HEK293T (cell line): ENCODE results near the gene CAVIN3.
A peak's percentile ranks its signal among the peaks of the same experiment; 100 is the strongest.

Source experiments
- CTCF ChIA-PET: fragments of 350-600 bp; formaldehyde crosslinking; extraction: SDS; loops from one replicate; lab custom pipeline; 2021; ENCODE audit warnings: antibody characterized with exemption, inconsistent platforms; lab: Yijun Ruan, JAX
- POLR2A ChIA-PET: fragments of 350-600 bp; formaldehyde crosslinking; extraction: SDS; loops from one replicate; lab custom pipeline; 2020; ENCODE audit warnings: antibody characterized with exemption, inconsistent platforms; lab: Yijun Ruan, JAX
- DNase-seq: peaks from one replicate; pipeline ENCODE4 v3.0.0; 2012; ENCODE audit warnings: mixed read lengths; ENCODE audit errors: extremely low spot score
- ARNT ChIP-seq: fragments of 450-650 bp; IDR thresholded peaks from 2 replicates; pipeline ENCODE4 v1.6.1; 2017; ENCODE audit warnings: mild to moderate bottlenecking
- BHLHE40 ChIP-seq: fragments of 450-650 bp; IDR thresholded peaks from 2 replicates; pipeline ENCODE4 v1.6.1; 2016; ENCODE audit warnings: mild to moderate bottlenecking, moderate library complexity, borderline replicate concordance
- CTBP1 ChIP-seq: fragments of 450-650 bp; IDR thresholded peaks from 2 replicates; pipeline ENCODE4 v1.6.1; 2016; ENCODE audit warnings: borderline replicate concordance
- ELF4 ChIP-seq: fragments of 450-650 bp; IDR thresholded peaks from 2 replicates; pipeline ENCODE4 v1.6.1; 2017; ENCODE audit warnings: antibody characterized with exemption
- FOXA1 ChIP-seq: fragments of 450-650 bp; IDR thresholded peaks from 2 replicates; pipeline ENCODE4 v1.6.1; 2016; ENCODE audit warnings: mild to moderate bottlenecking
- FOXK2 ChIP-seq: fragments of 450-650 bp; IDR thresholded peaks from 2 replicates; pipeline ENCODE4 v1.6.1; 2016; ENCODE audit warnings: mild to moderate bottlenecking
- FOXM1 ChIP-seq: fragments of 450-650 bp; IDR thresholded peaks from 2 replicates; pipeline ENCODE4 v1.6.1; 2017; ENCODE audit warnings: mild to moderate bottlenecking, borderline replicate concordance
- HDGF ChIP-seq: fragments of 450-650 bp; IDR thresholded peaks from 2 replicates; pipeline ENCODE4 v1.6.1; 2017; ENCODE audit warnings: antibody characterized with exemption, borderline replicate concordance
- L3MBTL2 ChIP-seq: fragments of 450-650 bp; conservative IDR thresholded peaks from 2 replicates; pipeline ENCODE4 v1.6.1; 2016; ENCODE audit warnings: mild to moderate bottlenecking
- LEF1 ChIP-seq: fragments of 450-650 bp; IDR thresholded peaks from 2 replicates; pipeline ENCODE4 v1.6.1; 2017; ENCODE audit warnings: mild to moderate bottlenecking, borderline replicate concordance
- NFRKB ChIP-seq: fragments of 450-650 bp; IDR thresholded peaks from 2 replicates; pipeline ENCODE4 v1.6.1; 2016; ENCODE audit warnings: mild to moderate bottlenecking, moderate library complexity
- SP1 ChIP-seq: fragments of 450-650 bp; IDR thresholded peaks from 2 replicates; pipeline ENCODE4 v1.6.1; 2017
- SUZ12 ChIP-seq: fragments of 450-650 bp; IDR thresholded peaks from 2 replicates; pipeline ENCODE4 v1.6.1; 2016; ENCODE audit warnings: mild to moderate bottlenecking
- TARDBP ChIP-seq: fragments of 450-650 bp; IDR thresholded peaks from 2 replicates; pipeline ENCODE4 v1.6.1; 2016
- ZNF384 ChIP-seq: fragments of 450-650 bp; IDR thresholded peaks from 2 replicates; pipeline ENCODE4 v1.6.1; 2016
- TF ChIP-seq, protein P1 (sequence below): fragments of 450-650 bp; IDR thresholded peaks from 2 replicates; pipeline ENCODE4 v1.6.1; 2016

CAVIN3 gene

DNA sequence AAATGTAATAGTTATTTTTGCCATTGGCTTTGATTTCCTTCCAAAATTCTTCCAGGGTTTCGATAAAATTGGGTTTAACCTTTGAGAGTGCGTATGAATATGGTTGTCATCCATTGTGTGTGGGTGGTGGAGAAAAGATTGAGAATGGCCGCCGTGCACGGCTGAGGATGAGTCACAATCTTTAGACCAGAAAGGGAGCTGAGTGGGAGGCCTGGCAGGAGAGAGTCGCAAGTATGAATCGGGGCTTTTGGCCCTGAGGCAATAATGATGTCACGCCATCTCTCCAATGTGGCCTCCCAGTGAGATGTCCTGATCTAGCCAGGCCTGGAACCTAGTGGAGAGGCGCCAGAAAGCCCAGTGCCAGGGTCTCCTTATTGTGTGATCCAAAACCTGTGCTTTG, 36.9 kb upstream of the CAVIN3 start:
- POLR2A ChIA-PET = no interaction called here
- DNase-seq = no peak
- TF ChIP-seq FOXK2 (no peak), CTBP1 (no peak), L3MBTL2 (no peak), LEF1 (no peak), TARDBP (no peak), SP1 (no peak), FOXA1 (no peak)
- TF ChIP-seq, protein P1, sequence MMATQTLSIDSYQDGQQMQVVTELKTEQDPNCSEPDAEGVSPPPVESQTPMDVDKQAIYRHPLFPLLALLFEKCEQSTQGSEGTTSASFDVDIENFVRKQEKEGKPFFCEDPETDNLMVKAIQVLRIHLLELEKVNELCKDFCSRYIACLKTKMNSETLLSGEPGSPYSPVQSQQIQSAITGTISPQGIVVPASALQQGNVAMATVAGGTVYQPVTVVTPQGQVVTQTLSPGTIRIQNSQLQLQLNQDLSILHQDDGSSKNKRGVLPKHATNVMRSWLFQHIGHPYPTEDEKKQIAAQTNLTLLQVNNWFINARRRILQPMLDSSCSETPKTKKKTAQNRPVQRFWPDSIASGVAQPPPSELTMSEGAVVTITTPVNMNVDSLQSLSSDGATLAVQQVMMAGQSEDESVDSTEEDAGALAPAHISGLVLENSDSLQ = no peak
- CTCF ChIA-PET = interaction anchor here (0.6 to 0.7 kb wide), 2 partner anchors 20 to 800 kb away, joined by 3 to 5 read pairs; no protein-coding TSS in a partner anchor

GRCh38 chr11:6356503-6357055, 36.3 kb upstream of the CAVIN3 start:
- no peak for TF ChIP-seq ZNF384
- POLR2A ChIA-PET = no interaction called here
- CTCF ChIA-PET = interaction anchor here (0.6 to 0.7 kb wide), 2 partner anchors 70 to 800 kb away, joined by 3 to 12 read pairs; no protein-coding TSS in a partner anchor
- no peak for DNase-seq

GRCh38 chr11:6354651-6355485, 34.6 kb upstream of the CAVIN3 start:
- POLR2A ChIA-PET = interaction anchor here (0.7 kb wide), 1 partner anchor 1052 kb away, joined by 3 read pairs; no protein-coding TSS in a partner anchor
- CTCF ChIA-PET = interaction anchor here (0.5 to 2.0 kb wide), 5 partner anchors 8 to 329 kb away, joined by 4 to 22 read pairs (median 6); no protein-coding TSS in a partner anchor
- DNase-seq = no peak
- TF ChIP-seq ZNF384 = no peak
- no peak for TF ChIP-seq ELF4
- no peak for TF ChIP-seq LEF1
- TF ChIP-seq, protein P1 = no peak
- TF ChIP-seq L3MBTL2 = no peak
- TF ChIP-seq SP1 = no peak
- no peak for TF ChIP-seq HDGF
- TF ChIP-seq SUZ12 = no peak
- no peak for TF ChIP-seq FOXK2
- TF ChIP-seq FOXA1 = no peak
- no peak for TF ChIP-seq TARDBP
- TF ChIP-seq BHLHE40 = no peak
- no peak for TF ChIP-seq NFRKB
- TF ChIP-seq ARNT = no peak
- TF ChIP-seq CTBP1 = no peak
- no peak for TF ChIP-seq FOXM1

DNA sequence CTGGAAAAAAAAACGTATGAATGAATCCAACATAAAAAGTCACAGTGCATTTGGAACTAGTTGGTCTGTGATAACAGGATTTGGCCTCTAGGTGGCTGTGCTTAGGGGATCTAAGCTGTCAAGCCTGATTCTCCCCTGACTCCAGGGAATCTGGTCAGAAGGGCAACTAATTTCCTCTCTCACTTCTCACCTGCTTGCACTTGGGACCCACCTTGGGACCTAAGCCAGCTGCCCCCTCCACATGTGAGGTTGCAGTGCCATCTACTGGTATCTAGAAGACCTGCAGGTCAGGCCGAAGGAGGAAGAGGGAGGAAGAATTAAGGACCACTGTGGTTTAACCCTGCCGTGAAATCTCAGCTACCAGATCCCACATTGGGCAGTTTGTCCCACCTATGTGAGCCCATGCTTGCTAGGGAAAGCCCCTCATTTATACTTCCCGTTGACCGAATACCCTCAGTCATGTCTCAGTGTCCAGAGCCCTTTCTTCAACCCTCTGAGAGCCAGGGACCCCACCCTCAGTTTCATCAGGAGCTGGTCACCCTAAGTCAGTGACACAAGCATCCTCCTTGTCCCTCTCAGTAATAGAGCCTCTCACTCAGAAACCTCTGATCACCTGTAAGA, 33.2 kb upstream of the CAVIN3 start:
- peak; percentile 68 for DNase-seq
- ChIA-PET POLR2A (no interaction called here), CTCF (interaction anchor here (0.7 to 2.0 kb wide), 12 partner anchors 8 to 331 kb away, joined by 3 to 22 read pairs (median 4); no protein-coding TSS in a partner anchor)
- TF ChIP-seq CTBP1 (no peak), FOXA1 (no peak), L3MBTL2 (no peak), ELF4 (no peak), TARDBP (no peak), ZNF384 (no peak), FOXM1 (no peak), ARNT (no peak), HDGF (no peak), SP1 (no peak), FOXK2 (no peak), LEF1 (no peak), SUZ12 (no peak), NFRKB (no peak), BHLHE40 (no peak)
- TF ChIP-seq, protein P1 = no peak

- DNase-seq = no peak
- ChIA-PET CTCF (interaction anchor here (0.5 to 1.5 kb wide), 4 partner anchors 9 to 101 kb away, joined by 3 to 10 read pairs (median 4); no protein-coding TSS in a partner anchor), POLR2A (no interaction called here)
- TF ChIP-seq FOXK2 (no peak), HDGF (no peak), LEF1 (no peak), FOXM1 (no peak), TARDBP (no peak)
- TF ChIP-seq, protein P1 = no peak
These were observed 31.6 kb upstream of the CAVIN3 start for GRCh38 chr11:6351782-6352382.
